GM12801 (cell line): Measurements from ENCODE around the gene TTF1.

Experiments
- CTCF ChIP-seq: IDR thresholded peaks from one replicate; pipeline ENCODE4 v1.5.1; 2011; ENCODE audit warnings: control low read depth; ENCODE audit not compliant: insufficient read length; ENCODE audit errors: extremely low read depth

The TTF1 gene

GRCh38 chr9:132364068-132364467 lies 42.6 kb downstream of the TTF1 start:
- TF ChIP-seq CTCF, result no peak

- no peak for TF ChIP-seq CTCF
Observed at GRCh38 chr9:132357764-132358163, 48.9 kb downstream of the TTF1 start.

GRCh38 chr9:132356324-132356924 lies 50.2 kb downstream of the TTF1 start:
- no peak for TF ChIP-seq CTCF

GRCh38 chr9:132354637-132355355 lies 51.8 kb downstream of the TTF1 start, which contains the start of gene SETX:
Gene SETX (minus strand): TSS chr9:132354986. CDS start chr9:132349428, 5,558 bp downstream.
- TF ChIP-seq CTCF, result no peak

- no peak for TF ChIP-seq CTCF
Observed at GRCh38 chr9:132351404-132352045, 55.1 kb downstream of the TTF1 start.

GRCh38 chr9:132350861-132351315 lies 55.8 kb downstream of the TTF1 start:
- TF ChIP-seq CTCF, result no peak

GRCh38 chr9:132348676-132349075 lies 58.0 kb downstream of the TTF1 start:
- no peak for TF ChIP-seq CTCF
